NOMO-1 treated with dmso at 0.1 percent for 144 hours (cell line): Measurements from ENCODE around the gene POLD2.
"Not testable (repeated sequence)": the region's sequence is repeated elsewhere in the genome, so short reads cannot be mapped to it uniquely, and the experiment has no call there.

Experiments used
- DNase-seq: peaks from one replicate; lab custom pipeline; 2025; ENCODE audit not compliant: unreplicated experiment; lab: John Stamatoyannopoulos, UW

The POLD2 gene

DNA sequence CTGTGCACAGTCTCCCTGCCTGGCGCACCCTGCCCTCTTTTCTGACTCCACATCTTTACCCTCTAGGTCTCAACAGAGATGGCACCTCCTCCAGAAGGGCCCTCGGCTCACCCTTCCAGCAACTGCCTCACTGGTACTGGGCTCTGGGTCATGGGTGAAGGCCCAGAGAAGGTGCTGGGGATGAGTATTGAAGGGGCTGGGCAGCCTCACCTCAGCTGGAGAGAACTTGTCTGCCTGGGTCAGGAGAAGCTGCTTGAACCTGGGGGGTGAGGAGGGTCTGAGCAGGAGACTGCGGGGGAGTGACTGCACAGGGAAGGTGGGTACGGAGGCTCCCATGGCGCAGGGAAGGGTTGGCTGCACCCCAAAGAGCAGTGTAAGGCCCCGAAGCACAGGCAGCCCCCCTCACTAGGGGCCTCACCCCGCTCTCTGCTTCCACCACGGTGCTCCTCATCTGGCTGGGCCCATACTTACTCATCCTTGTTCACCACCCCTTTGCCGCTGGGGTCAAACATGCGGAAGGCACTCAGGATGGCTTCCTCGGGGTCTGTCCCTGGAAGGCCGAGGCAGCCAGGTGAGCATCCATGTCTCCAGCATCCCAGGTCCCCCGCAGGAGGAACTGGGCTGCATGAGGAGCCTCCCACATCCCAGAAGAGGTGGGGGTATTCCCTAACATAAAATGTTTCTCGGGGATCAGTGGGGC, 16.1 kb upstream of the POLD2 start:
- DNase-seq: no peak

DNA sequence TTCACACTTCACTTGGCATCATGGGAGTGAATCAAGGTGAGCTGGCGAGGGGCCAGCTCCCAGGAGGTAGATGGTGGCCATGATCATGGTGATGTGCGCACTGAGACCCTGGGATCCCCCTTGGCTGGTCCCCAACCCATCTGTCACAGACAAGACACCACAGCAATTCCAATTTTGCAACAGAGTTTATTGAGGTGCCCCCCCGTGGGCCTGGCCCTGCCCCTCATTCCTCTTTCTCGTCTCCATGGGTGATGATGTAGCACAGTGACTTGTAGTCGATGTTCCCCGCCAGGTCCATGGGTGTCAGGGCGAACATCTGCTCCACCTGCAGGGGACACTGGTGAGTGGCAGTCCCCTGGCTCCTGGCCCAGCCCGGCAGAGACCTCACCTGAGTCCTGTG, 15.3 kb upstream of the POLD2 start:
- no peak for DNase-seq

DNA sequence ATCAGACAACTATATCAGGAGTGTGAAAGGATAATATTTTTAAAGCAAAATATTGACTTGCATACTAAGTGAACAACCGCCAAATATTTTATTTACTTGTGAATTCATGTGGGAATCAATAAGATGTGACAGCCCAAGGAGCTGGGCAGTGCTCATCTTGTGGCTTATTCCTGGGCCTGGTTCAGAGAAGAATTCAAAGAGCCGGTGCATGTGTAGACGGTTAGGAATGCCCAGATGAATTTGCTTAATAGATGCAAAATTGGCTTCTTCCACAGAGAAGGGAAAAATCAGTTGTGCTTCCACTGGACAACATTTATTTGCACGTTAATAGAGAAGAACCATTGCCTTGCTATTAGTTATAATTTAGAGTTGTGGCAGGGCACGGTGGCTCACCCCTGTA, 13.4 kb upstream of the POLD2 start:
- DNase-seq: no peak

DNA sequence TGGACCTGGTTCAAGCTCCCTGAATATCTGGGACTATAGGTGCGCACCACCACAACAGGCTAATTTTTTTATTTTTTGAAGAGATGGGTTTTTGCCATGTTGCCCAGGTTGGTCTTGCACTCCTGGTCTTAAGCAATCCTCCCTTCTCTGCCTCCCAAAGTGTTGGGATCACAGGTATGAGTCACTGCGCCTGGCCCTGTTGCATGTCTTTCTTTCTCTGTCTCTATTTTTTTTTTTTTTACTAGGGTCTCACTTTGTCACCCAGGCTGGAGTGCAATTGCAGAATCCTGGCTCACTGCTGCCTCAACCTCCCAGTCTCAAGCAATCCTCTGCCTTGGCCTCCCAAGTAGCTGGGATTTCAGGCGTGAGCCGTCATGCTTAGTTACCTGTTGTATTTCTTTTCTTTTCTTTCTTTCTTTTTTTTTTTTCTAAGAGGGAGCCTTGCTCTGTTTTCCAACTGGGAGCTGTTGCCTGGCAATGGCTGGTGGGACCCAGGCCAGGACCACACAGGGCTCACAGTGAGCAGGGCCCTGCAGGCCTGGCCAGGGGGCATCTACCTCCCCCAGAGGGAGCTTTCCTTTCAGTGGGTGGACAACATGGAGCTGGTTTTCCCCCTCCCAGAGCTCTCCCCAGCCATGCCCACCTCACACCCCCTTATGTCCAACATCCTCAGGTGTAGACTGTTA, 11.7 kb upstream of the POLD2 start:
- DNase-seq: no peak

DNA sequence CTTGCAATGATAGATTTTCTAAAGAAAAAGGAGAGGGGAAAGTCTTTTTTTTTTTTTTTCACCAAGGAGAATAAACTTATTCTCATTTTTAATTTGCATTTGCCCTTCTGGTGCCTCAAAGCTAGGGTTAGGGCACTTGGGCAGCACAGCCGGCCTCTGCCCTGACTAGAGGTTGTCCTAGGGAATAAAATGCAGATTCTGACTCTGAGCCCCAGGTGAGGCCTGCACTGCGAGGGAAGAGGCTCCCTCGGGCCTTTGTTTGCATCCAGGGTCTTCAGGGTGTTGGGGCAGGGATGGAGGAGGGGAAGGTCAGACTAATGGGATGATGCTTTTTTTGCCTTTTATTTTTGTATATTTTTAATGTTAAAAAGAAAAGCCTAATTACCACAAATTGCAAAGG, 9.9 kb upstream of the POLD2 start:
- no peak for DNase-seq

DNA sequence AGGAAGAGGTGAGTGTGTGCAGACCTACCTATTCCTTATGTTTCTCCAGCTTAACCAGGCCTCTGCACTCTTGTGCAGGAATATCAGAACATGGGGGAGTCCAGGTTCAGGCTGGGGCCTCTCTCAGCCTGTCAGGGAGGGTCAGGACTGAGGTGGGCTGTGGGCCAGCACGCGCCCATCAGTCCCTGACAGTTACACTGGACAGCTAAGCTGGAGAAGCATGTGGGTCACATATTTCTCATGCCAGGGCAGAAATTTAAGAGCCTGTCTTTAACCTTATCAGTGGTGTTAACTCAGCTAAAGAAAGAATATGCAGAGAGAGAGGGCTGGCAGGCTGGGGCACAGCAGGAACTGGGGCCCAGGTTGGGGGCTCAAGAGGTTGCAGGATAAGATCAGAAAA, 8.7 kb upstream of the POLD2 start:
- no peak for DNase-seq

DNA sequence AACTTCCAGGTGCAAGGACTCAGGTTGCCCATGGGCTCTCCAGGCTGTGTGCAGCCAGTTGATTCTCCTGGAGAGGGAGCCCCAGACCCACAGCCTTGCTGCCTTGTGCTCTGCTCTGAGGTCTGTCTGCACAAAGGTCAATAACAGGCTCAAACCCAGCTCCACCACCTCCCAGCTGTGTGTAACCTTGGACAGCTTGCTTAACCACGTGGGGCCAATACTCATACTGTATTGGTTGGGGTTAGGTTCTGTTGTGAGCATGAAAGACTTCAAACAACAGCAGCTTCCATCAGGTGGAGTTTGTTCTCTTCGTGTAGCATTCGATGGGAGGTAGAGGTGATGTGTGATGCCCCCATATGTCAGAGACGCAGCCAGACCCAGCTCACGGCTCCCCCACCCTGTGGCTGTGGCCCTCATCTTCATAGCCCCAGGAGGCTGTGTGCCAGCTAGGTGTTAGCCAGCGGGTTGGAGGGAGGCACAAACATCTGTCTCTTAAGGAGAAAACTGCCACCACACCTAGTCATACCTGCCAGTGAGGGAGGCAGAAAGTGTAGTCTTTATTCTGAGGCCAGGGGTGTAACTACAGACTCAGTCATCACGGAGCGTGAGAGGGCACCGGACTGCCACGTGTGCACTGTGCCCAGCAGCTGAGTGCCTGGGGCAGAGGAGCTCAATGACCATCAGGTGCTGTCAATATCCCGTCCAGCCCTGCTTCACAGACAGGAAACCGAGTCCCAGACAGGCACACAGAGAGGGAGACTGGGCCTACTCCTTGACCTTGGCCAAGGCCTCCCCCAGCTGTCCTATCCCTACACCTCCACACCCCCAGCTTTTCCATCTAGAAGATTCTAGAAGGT, 8.1 kb upstream of the POLD2 start:
- no peak for DNase-seq

DNA sequence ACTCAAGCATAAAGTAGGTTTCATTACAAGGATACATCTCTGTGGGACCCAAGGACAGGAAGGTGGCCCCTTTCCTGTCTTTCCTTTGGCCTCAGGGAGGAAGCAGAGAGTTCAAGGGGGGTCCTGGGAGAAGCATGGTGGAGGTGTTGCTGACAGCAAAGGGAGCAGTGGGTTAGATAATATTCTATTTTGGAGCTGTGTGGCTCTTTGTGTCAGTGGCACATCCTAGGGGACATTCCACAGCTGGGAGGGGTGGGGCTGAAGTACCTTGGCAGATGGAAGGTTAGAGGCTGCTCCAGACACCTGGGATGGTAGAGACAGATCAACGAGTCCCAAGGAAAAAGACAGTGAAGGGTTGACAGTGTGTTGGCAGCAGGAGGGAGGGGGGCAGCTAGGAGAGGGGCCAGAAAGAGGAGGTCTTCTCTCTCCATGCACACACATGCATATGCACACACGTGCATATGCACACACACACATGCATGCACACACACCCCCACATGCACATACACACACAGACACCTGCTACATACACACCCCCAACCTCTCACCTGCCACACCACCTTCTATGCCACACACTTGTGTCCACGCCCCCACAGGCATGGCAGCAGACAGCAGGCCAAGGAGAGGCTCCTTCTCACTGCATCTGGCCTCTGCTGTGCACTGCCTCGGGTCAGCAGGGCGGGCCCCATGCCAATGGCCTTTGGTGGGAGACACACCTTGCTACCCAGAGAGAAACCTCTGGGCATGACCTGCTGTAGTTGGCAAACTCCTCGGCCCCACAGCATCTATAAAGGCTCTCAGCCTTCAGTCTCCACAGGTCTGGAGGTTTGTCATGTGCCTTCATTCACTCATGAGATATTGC, 5.6 kb upstream of the POLD2 start:
- DNase-seq: no peak

DNA sequence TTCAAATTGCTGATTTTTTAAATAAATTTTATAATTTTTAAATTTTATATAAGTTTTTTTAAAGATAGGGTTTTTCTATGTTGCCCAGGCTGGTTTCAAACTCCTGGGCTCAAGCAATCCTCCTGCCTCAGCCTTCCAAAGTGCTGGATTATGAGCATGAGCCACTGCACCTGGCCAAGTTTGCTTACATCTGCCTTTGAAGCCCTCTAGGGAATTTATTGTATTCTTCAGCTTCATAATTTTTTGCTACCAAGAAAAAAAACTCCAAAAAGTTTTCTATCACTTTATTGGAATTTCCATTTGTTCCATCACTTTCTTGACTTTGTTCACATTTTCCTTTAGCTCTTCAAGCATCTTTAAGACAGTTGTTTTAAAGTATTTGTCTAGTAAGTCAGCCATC, 3.8 kb upstream of the POLD2 start:
- DNase-seq: no peak

DNA sequence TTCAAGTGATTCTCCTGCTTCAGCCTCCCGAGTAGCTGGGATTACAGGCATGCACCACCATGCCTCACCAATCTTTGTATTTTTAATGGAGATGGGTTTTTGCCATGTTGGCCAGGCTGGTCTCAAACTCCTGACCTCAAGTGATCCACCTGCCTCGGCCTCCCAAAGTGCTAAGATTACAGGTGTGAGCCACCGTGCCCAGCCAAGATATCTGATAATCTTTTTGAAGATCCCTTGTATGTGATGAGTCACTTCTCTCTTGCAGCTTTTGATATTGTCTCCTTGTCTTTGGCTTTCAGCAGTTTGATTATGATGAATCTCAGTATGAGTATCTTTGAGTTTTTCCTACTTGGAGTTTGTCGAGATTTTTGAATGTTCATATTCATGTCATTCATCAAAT, 3.2 kb upstream of the POLD2 start:
- DNase-seq: not testable (repeated sequence)

DNA sequence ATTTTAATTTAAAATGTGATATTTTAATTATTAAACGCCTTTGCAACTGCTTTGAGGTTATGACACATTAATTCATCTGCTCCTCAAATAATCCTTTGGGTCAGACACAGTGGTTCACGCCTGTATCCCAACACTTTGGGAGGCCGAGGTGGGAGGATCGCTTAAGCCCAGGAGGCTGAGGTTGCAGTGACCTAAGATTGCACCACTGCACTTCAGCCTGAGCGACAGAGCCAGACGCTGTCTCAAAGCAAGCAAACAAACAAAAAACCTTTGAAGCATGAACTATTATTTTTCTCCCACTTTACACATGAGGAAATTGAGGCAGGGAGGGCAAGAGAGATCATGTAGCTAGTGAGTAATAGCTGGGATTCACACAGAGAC, 1.5 kb upstream of the POLD2 start:
- no peak for DNase-seq

DNA sequence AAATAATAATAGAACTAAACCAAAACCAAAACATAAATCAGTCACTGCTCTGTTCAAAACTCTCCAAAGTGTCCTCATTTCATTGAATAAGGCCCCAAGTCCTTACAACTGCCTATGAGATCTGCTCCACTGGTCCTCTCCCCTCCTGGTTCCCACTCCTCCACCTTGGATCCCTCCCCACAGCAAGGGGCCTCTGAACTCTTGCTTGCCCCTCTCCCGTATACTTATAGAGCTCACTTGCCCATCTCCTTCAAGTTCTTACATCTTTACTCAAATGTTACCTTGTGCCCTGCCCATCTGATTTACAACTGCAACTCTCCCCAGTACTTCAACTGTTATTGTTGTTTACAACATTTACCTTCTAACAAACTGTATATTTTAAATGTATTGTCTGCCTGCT, 819 bp downstream of the POLD2 start:
- DNase-seq: no peak

DNA sequence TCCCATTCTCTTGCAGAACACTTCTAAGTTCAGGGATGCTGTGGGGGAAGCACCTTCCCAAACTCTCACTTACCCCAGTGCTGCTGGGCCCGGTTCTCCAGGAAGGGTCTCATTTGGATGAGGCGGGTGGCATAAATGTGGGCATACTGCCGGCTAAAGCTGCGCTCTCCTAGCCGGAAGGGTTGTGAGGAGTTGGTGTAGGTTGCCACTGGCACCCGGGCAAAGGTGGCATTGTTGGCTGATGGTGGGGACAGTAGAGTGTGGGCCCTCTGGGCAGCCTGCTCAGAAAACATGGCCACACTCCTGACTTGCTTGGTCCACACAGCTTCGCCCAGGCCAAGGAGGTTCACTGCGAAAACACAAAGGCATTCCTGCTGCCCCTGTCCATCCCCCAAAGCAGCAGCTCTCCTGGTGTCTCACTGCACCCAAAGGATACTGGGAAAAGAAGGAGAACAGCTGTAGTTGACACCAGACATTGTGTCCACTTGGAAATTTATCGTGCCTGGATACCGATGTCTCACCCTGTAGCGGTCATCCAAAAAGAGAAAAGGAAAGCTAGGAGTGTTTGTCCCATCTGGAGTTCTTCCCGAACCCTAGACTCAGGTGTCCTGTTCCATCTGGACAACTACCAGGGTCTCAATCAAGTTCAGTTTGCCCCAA, 1.5 kb downstream of the POLD2 start:
- no peak for DNase-seq

DNA sequence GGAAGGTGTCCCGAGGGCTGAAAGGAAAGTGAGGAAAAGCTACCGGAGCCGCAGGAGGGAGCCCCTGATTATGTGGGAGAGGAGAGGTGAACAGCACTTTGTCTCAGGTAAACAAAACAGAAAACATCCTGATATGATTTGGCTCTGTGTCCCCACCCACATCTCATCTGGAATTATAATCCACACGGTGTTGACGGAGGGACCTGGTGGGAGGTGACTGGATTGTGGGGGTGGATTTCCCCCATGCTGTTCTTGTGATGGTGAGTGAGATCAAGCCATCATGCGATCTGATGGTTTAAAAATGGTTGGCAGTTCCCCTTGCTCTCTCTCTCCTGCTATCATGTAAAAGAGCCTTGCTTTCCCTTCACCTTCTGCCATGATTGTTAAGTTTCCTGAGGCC, 3.0 kb downstream of the POLD2 start:
- no peak for DNase-seq

DNA sequence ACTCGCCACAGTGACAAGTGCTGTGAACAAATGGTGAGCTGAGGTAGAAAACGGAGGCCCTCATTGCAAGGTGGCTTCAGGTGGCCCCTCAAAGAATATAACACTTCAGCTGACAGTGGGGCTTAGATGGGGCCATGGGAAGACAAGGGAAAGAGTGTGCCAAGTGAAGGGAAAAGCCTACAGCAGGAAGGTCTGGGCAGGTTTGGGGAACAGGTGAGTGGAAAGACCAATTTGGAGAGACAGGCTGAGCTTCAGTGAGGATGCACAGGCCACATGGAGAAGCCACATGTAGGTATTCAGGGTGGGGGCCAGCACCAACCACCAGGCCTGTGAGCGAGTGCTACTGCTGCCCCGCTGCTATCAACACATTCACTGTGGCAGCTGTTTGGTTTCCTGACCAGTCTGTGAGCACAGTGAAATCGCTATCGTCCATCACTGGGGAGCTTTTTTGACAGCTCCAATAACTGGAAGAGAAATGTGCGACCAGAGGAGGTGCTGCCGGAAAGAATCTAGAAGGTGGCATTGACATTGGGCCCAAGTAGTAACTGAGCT, 3.4 kb downstream of the POLD2 start:
- DNase-seq: no peak

DNA sequence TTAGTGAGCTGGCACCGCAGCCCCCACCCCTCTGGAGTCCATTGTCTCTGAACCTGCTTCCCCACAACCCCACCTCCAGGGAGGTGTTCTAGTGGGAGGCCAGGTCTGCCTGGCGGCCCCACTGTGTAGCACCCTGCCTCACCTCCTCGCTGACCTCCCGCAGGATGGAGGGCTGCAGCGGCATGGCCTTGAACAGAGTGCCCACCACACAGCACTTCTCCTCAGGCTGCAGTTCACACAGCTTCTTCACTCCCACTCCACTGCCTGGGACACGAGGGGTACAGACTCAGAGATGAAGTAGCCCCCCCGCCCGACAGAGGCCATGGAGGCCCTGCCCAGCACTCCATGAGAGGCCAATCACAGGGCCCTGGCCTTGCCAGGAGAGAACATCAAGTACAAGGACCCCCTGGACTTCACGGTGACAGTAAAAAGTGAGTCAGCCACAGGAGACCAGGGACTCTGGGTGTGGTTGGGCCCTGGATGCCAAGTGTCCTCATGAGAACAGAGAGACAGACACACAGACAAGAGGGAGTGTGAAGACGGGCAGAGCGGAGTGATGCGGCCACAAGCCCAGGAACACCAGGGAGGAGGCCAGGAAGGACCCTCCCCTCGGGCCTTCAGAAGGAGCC, 5.4 kb downstream of the POLD2 start:
- no peak for DNase-seq

DNA sequence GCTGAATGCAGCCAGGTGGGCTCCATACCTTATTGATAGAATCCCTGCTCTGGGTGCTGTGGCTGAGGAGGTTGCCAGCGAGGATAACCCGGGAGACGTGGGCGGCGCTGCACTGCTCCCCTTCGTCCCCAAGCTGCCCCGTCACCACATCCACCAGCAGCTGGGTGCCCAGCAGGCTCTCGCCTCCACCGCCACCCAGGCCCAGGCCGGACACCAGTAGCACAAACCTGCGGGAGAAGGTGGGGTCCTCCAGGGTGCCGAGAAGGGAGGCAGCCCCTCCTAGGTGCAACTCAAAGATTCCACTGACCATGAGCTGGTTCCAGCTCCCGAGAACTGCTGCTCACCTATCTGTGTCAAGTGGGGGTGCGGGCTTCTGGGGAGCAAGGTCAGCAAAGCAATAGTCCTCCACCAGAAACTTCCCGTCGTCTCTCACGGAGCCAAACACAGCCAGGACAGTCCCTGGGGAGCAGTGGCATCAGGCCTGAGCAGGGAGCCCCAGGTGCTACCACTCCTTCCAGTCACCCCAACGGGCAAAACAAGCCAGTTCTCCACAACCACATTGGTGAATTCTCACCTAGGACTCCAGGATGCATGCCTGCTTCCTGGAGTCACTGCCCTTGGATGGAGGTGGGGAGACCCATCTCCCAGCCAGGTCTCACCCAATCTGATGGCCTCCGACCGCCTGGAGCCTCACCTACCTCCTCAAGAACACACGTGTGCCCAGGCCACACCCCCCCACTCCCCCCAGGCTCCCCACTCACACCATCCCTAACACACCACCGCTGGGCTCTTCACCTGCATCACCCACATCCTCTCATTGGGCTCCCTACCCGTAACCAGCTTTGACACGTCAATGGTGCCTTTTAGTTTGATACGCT, 6.3 kb downstream of the POLD2 start:
- no peak for DNase-seq

DNA sequence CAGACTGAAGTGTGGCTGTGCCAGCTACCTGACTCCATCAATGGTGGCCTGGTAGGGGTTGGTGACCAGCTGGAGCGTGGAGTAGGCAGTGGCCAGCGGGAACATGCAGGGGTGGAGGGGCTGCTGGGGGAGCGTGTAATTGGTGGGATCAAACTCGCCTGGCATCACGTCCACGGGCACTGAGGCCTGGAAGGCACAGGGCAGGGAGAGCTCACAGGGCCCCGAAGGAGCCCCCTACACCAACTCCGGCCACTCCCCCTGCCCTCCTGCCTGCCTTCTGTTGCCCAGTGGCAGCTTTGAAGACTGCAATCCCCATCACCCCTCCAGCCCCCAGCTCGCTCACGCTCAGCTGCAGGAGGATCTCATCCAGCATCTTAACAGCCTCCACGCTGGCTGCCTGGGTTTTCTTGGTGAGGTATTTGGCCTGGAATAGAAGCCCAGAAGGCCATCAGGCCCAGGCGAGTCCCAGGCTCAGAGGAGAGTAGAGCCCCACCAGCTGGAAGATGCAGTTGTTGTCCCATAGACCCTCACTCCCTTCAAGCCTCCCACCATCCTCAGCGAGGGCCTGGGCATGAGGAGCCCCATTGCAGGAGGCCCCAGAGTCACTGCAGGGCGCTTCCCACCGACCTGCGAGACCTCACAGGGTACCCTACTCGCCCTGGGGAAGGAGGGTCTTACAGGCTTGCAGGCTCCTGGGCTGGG, 7.1 kb downstream of the POLD2 start:
- no peak for DNase-seq
